GM23338 (cell line): ENCODE measurements around the gene GRIK4. TPM values are rescaled to one million over a fixed set of nuclear protein-coding genes. Genes with fewer than 3 reads are reported as not detected.

Experiments
- ATAC-seq: fragments of 200-7000 bp; cut with Tn5 transposase; 3 replicates; pipeline ENCODE4 v1.9.1; 2020
- DNase-seq: peaks from one replicate; pipeline ENCODE4 v3.0.0-alpha.2; 2015; ENCODE audit warnings: low spot score
- H2AFZ ChIP-seq: fragments of 200-600 bp; sonication (generic); 2 replicates; pipeline ENCODE4 v1.8.0; 2016; ENCODE audit warnings: antibody characterized with exemption, mild to moderate bottlenecking, moderate library complexity
- H3F3A ChIP-seq: fragments of 200-600 bp; sonication (generic); replicated peaks from 2 replicates; pipeline ENCODE4 v1.8.0; 2017; ENCODE audit warnings: antibody characterized with exemption, mixed run types, low read depth
- H3K27ac ChIP-seq: fragments of 200-600 bp; sonication (generic); 2 replicates; pipeline ENCODE4 v1.6.1; 2016; ENCODE audit warnings: low read depth
- H3K27me3 ChIP-seq: fragments of 200-600 bp; sonication (generic); 2 replicates; pipeline ENCODE4 v1.8.0; 2016; ENCODE audit warnings: mild to moderate bottlenecking, mixed run types, moderate library complexity; ENCODE audit not compliant: insufficient read depth
- H3K36me3 ChIP-seq: fragments of 200-600 bp; sonication (generic); 2 replicates; pipeline ENCODE4 v1.8.0; 2016; ENCODE audit warnings: mild to moderate bottlenecking; ENCODE audit not compliant: insufficient read depth
- H3K4me1 ChIP-seq: fragments of 200-600 bp; sonication (generic); 2 replicates; pipeline ENCODE4 v1.8.0; 2016; ENCODE audit warnings: mild to moderate bottlenecking, moderate library complexity; ENCODE audit not compliant: insufficient read depth
- H3K4me2 ChIP-seq: fragments of 200-600 bp; sonication (generic); 2 replicates; pipeline ENCODE4 v1.7.1; 2017; ENCODE audit warnings: mixed run types
- H3K4me3 ChIP-seq: fragments of 200-600 bp; sonication (generic); 2 replicates; pipeline ENCODE4 v1.6.1; 2016; ENCODE audit warnings: mixed run types
- H3K79me2 ChIP-seq: fragments of 200-600 bp; sonication (generic); replicated peaks from 2 replicates; pipeline ENCODE4 v1.8.0; 2017; ENCODE audit warnings: mild to moderate bottlenecking; ENCODE audit not compliant: insufficient read depth
- H3K9me2 ChIP-seq: fragments of 200-600 bp; sonication (generic); 2 replicates; pipeline ENCODE4 v1.8.0; 2017; ENCODE audit not compliant: insufficient read depth
- H4K20me1 ChIP-seq: fragments of 200-600 bp; sonication (generic); replicated peaks from 2 replicates; pipeline ENCODE4 v1.8.0; 2017; ENCODE audit warnings: mild to moderate bottlenecking; ENCODE audit not compliant: insufficient read depth
- H3K27ac Mint-ChIP-seq: 2 replicates; pipeline ENCODE4 v1.8.0; 2020; ENCODE audit warnings: inconsistent platforms, mild to moderate bottlenecking, moderate library complexity, mixed read lengths
- H3K27me3 Mint-ChIP-seq: 3 replicates; pipeline ENCODE4 v1.8.0; 2022; ENCODE audit warnings: low read depth, mild to moderate bottlenecking, moderate library complexity, mixed read lengths, inconsistent platforms; ENCODE audit not compliant: insufficient read depth, poor library complexity
- H3K36me3 Mint-ChIP-seq: 3 replicates; pipeline ENCODE4 v1.8.0; 2021; ENCODE audit warnings: low read depth, mild to moderate bottlenecking, inconsistent platforms, moderate library complexity, mixed read lengths
- H3K4me1 Mint-ChIP-seq: 3 replicates; pipeline ENCODE4 v1.8.0; 2020; ENCODE audit warnings: mild to moderate bottlenecking, inconsistent platforms, mixed read lengths
- H3K4me3 Mint-ChIP-seq: 3 replicates; pipeline ENCODE4 v1.8.0; 2021; ENCODE audit warnings: moderate library complexity, mild to moderate bottlenecking, inconsistent platforms, mixed read lengths
- H3K9me3 Mint-ChIP-seq: 3 replicates; pipeline ENCODE4 v1.8.0; 2020; ENCODE audit warnings: moderate library complexity, mild to moderate bottlenecking, inconsistent platforms, mixed read lengths
- CREB1 ChIP-seq: fragments of 250-450 bp; sonication (Bioruptor Pico); IDR thresholded peaks from 2 replicates; pipeline ENCODE4 v1.5.0; 2020; ENCODE audit warnings: low read depth, mild to moderate bottlenecking, moderate library complexity
- CTCF ChIP-seq, 2 experiments: fragments of 200-600 bp in 1 of 2; sonication (generic) in 1 of 2; conservative IDR thresholded peaks; 2 replicates each; pipeline versions ENCODE4 v1.5.1 to v1.6.1; 2016 to 2017; ENCODE audit warnings: antibody characterized with exemption in 2 of 2, low read depth in 2 of 2, mild to moderate bottlenecking in 2 of 2, moderate library complexity in 1 of 2
- EZH2 ChIP-seq: fragments of 200-600 bp; sonication (generic); IDR thresholded peaks from one replicate; pipeline ENCODE4 v1.8.0; 2017; ENCODE audit warnings: antibody characterized with exemption, mild to moderate bottlenecking, low read depth; ENCODE audit not compliant: unreplicated experiment
- EZH2phosphoT487 ChIP-seq: fragments of 200-600 bp; sonication (generic); IDR thresholded peaks from one replicate; pipeline ENCODE4 v1.8.1; 2018; ENCODE audit warnings: antibody characterized with exemption; ENCODE audit not compliant: unreplicated experiment
- JUNB ChIP-seq: IDR thresholded peaks from one replicate; pipeline ENCODE4 v1.6.1; 2016; ENCODE audit warnings: antibody characterized with exemption; ENCODE audit not compliant: unreplicated experiment
- NANOG ChIP-seq: IDR thresholded peaks from 2 replicates; pipeline ENCODE4 v1.6.1; 2016; ENCODE audit warnings: antibody characterized with exemption, borderline replicate concordance
- POLR2AphosphoS5 ChIP-seq: IDR thresholded peaks from 2 replicates; pipeline ENCODE4 v1.6.1; 2016; ENCODE audit warnings: antibody characterized with exemption, low read depth
- REST ChIP-seq: IDR thresholded peaks from one replicate; pipeline ENCODE4 v1.6.1; 2018; ENCODE audit warnings: antibody characterized with exemption; ENCODE audit not compliant: unreplicated experiment
- STAT1 ChIP-seq: IDR thresholded peaks from one replicate; pipeline ENCODE4 v1.6.1; 2016; ENCODE audit warnings: antibody characterized with exemption; ENCODE audit not compliant: unreplicated experiment
- ZNF114 ChIP-seq: fragments of 250-450 bp; sonication (Bioruptor Pico); IDR thresholded peaks from 2 replicates; pipeline ENCODE4 v1.5.0; 2020; ENCODE audit warnings: mild to moderate bottlenecking, moderate library complexity
- ZNF331 ChIP-seq: fragments of 250-450 bp; sonication (Bioruptor Pico); IDR thresholded peaks from 2 replicates; pipeline ENCODE4 v1.5.0; 2020; ENCODE audit warnings: low read depth, mild to moderate bottlenecking, moderate library complexity
- polyA plus RNA-seq: library from polyadenylated mRNA; unstranded; fragments of >200 nt; fragmentation: Nextera tagmentation; extraction: Ambion mirVana; gene quantifications from 2 replicates; pipeline ENCODE4 v1.2.1, GENCODE V29; 2016
- total RNA-seq: library from RNA; depleted of rRNA; stranded (reverse); fragments of >200 nt; shearing (Covaris generic); gene quantifications from 2 replicates; pipeline ENCODE4 v1.2.3, GENCODE V29; 2014
- TF ChIP-seq, protein P1 (sequence below): IDR thresholded peaks from 2 replicates; pipeline ENCODE4 v1.6.1; 2016; ENCODE audit warnings: antibody characterized with exemption
- TF ChIP-seq, protein P2 (sequence below): fragments of 250-450 bp; sonication (Bioruptor Pico); IDR thresholded peaks from 2 replicates; pipeline ENCODE4 v1.5.0; 2020; ENCODE audit warnings: mild to moderate bottlenecking, moderate library complexity

Gene GRIK4
- total and polyA plus RNA-seq, 2 experiments from 2014 or later: 0.63 to 2.2 TPM

DNA sequence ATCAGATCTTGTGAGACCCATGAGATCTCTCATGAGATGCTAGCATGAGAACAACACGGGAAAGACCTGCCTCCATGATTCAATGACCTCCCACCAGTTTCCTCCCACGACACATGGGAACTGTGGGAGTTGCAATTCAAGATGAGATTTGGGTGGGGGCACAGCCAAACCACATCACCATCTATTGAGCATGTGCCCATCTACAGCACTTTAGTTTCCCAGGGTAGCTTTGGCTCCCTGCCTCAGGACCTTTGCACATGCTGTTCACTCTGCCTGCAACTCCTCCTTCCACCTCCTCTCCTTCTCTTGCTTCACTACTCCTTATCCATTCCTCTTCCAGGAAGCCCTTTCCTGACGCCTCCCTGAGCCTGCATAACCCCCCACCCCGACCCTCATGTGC, 17.2 kb downstream of the GRIK4 start:
- Mint-ChIP-seq H3K36me3 (no peaks in the 10 kb centered on the region; the same call in 2 of the 3 replicates), H3K27me3 (peaks cover 18% of the 10 kb centered on the region), H3K4me1 (peaks cover 25% of the 10 kb centered on the region), H3K27ac (no peak overlapping the region), H3K9me3 (peaks cover 7% of the 10 kb centered on the region; the same call in 2 of the 3 replicates), H3K4me3 (no peak overlapping the region)
- TF ChIP-seq JUNB: no peak
- TF ChIP-seq EZH2phosphoT487: no peak
- TF ChIP-seq NANOG: no peak
- TF ChIP-seq CTCF (conservative IDR thresholded peaks at IDR 0.05; ENCODE audit: low read depth in 2 of 2): no peak
- TF ChIP-seq EZH2: no peak
- TF ChIP-seq, protein P1, sequence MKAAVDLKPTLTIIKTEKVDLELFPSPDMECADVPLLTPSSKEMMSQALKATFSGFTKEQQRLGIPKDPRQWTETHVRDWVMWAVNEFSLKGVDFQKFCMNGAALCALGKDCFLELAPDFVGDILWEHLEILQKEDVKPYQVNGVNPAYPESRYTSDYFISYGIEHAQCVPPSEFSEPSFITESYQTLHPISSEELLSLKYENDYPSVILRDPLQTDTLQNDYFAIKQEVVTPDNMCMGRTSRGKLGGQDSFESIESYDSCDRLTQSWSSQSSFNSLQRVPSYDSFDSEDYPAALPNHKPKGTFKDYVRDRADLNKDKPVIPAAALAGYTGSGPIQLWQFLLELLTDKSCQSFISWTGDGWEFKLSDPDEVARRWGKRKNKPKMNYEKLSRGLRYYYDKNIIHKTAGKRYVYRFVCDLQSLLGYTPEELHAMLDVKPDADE: no peak
- TF ChIP-seq CREB1 (CRISPR knock-in tag): no peak
- TF ChIP-seq ZNF114 (CRISPR knock-in tag): no peak
- no peak for TF ChIP-seq POLR2AphosphoS5
- TF ChIP-seq, protein P2, sequence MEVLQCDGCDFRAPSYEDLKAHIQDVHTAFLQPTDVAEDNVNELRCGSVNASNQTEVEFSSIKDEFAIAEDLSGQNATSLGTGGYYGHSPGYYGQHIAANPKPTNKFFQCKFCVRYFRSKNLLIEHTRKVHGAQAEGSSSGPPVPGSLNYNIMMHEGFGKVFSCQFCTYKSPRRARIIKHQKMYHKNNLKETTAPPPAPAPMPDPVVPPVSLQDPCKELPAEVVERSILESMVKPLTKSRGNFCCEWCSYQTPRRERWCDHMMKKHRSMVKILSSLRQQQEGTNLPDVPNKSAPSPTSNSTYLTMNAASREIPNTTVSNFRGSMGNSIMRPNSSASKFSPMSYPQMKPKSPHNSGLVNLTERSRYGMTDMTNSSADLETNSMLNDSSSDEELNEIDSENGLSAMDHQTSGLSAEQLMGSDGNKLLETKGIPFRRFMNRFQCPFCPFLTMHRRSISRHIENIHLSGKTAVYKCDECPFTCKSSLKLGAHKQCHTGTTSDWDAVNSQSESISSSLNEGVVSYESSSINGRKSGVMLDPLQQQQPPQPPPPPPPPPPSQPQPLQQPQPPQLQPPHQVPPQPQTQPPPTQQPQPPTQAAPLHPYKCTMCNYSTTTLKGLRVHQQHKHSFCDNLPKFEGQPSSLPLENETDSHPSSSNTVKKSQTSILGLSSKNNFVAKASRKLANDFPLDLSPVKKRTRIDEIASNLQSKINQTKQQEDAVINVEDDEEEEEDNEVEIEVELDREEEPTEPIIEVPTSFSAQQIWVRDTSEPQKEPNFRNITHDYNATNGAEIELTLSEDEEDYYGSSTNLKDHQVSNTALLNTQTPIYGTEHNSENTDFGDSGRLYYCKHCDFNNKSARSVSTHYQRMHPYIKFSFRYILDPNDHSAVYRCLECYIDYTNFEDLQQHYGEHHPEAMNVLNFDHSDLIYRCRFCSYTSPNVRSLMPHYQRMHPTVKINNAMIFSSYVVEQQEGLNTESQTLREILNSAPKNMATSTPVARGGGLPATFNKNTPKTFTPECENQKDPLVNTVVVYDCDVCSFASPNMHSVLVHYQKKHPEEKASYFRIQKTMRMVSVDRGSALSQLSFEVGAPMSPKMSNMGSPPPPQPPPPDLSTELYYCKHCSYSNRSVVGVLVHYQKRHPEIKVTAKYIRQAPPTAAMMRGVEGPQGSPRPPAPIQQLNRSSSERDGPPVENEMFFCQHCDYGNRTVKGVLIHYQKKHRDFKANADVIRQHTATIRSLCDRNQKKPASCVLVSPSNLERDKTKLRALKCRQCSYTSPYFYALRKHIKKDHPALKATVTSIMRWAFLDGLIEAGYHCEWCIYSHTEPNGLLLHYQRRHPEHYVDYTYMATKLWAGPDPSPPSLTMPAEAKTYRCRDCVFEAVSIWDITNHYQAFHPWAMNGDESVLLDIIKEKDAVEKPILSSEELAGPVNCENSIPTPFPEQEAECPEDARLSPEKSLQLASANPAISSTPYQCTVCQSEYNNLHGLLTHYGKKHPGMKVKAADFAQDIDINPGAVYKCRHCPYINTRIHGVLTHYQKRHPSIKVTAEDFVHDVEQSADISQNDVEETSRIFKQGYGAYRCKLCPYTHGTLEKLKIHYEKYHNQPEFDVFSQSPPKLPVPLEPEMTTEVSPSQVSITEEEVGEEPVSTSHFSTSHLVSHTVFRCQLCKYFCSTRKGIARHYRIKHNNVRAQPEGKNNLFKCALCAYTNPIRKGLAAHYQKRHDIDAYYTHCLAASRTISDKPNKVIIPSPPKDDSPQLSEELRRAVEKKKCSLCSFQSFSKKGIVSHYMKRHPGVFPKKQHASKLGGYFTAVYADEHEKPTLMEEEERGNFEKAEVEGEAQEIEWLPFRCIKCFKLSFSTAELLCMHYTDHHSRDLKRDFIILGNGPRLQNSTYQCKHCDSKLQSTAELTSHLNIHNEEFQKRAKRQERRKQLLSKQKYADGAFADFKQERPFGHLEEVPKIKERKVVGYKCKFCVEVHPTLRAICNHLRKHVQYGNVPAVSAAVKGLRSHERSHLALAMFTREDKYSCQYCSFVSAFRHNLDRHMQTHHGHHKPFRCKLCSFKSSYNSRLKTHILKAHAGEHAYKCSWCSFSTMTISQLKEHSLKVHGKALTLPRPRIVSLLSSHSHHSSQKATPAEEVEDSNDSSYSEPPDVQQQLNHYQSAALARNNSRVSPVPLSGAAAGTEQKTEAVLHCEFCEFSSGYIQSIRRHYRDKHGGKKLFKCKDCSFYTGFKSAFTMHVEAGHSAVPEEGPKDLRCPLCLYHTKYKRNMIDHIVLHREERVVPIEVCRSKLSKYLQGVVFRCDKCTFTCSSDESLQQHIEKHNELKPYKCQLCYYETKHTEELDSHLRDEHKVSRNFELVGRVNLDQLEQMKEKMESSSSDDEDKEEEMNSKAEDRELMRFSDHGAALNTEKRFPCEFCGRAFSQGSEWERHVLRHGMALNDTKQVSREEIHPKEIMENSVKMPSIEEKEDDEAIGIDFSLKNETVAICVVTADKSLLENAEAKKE: no peak
- TF ChIP-seq STAT1: no peak
- no peak for TF ChIP-seq REST
- TF ChIP-seq ZNF331 (CRISPR knock-in tag): no peak
- H3K4me2 ChIP-seq: no peak overlapping the region
- no peak for ATAC-seq
- no peak for DNase-seq
- no peaks in the 10 kb centered on the region for H4K20me1 ChIP-seq
- H2AFZ ChIP-seq: no peak overlapping the region
- H3K79me2 ChIP-seq: no peaks in the 10 kb centered on the region
- H3K27ac ChIP-seq: no peak overlapping the region
- no peak overlapping the region for H3K4me3 ChIP-seq
- H3K36me3 ChIP-seq: no peaks in the 10 kb centered on the region
- H3K27me3 ChIP-seq: no peaks in the 10 kb centered on the region
- peaks cover 8% of the 10 kb centered on the region for H3K4me1 ChIP-seq
- H3K9me2 ChIP-seq: no peaks in the 10 kb centered on the region
- 0 out of 2 replicates have a peak, but pooled peaks cover 7% of the 10 kb centered on the region for H3F3A ChIP-seq
